D341Med (cell line): ENCODE measurements around the gene AKAP13.

Source experiments
- DNase-seq: peaks from one replicate; pipeline ENCODE4 v3.0.0; 2012; ENCODE audit warnings: low spot score

Gene AKAP13

GRCh38 chr15:85598718-85599398, 218.5 kb downstream of the AKAP13 start:
- DNase-seq, result no peak

- DNase-seq, result no peak
Measured at GRCh38 chr15:85600001-85600400, 219.6 kb downstream of the AKAP13 start.

DNA sequence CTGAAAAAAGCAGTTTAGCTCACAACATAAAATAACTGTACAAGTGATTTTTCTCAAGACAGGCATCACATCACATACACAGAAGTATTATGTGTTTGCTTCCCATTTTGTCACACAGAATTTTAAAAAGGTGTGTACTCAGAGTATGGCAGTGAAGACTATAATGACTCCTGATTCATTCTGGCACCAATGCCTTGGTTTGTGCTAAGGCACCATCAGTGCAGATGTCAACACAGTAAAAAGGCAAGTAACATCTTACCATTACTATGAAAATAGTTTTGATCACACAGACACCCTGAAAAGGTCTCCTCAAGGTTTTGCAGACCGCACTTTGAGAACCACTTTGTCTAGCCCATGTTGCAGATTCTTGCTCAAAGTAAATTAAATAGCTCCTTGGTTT, 222.8 kb downstream of the AKAP13 start:
- no peak for DNase-seq

GRCh38 chr15:85603703-85604102, 223.3 kb downstream of the AKAP13 start:
- no peak for DNase-seq

- no peak for DNase-seq
Measured at GRCh38 chr15:85604194-85604593, 223.8 kb downstream of the AKAP13 start.

GRCh38 chr15:85606738-85607137, 226.3 kb downstream of the AKAP13 start:
- no peak for DNase-seq

DNA sequence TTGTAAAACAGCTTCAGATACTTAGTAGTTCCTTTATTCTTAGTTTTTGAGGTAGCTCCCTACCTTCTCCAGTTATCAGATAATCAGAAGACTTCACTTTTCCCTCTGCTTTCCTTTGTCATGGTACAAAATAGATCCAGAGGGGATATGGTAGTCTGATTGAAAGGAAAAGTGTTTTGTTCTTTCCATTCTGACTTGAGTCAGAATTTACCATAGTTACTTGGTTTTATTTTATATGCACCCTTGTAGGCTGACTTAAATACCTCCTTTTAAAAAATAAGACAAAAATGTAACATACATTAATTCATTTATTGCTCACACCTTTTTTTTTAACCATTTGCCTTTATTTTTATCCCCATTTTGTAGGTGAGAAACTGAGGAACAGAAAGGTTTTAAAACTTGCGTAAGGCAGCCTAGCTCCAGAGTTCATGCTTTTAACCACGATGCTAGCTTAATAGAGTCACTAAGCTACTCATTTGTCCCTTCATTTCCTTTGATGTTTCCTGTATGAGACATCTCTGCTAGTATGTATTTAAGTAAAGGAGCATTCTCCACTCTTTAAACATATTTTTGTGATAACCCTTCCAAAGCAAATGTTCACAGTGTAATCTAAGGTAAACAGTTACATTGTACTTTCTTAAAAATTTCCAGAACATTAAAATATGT, 226.9 kb downstream of the AKAP13 start:
- DNase-seq, result no peak

DNA sequence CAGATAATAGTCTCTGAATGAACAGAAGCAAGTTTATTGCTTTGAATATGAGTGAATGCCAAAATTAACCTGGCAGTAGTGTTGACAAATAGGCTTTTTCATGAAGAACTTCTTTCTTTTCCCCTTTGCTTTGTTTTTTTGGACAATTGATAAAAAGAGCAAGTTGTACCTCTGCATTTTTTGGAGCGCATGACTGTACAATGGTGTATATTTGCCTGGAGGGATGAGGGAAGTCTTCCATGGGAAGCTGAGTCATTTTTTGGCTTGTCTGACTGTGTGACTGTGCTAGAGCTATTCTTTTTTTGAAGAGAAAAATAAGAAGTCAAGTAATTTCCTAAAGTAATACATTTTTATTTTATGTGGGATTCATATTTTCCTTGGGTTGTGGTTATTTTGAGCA, 227.4 kb downstream of the AKAP13 start:
- no peak for DNase-seq

DNA sequence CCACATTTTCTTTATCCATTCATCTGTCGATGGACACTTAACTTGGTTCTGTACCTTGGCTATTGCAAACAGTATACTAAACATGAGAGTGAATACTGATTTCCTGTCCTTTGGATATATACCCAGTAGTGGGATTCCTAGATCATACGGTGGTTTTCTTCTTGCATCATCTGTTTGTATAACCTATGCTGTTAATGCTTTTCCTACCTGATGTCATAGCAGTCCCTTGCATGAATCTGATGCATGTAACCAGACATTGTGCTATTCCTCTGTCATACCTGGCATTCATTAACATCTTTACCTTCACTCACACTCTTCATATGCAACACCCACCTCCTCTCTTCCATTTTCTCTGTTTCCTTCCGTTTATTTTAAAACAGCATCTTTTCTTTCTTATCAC, 229.1 kb downstream of the AKAP13 start:
- no peak for DNase-seq

DNA sequence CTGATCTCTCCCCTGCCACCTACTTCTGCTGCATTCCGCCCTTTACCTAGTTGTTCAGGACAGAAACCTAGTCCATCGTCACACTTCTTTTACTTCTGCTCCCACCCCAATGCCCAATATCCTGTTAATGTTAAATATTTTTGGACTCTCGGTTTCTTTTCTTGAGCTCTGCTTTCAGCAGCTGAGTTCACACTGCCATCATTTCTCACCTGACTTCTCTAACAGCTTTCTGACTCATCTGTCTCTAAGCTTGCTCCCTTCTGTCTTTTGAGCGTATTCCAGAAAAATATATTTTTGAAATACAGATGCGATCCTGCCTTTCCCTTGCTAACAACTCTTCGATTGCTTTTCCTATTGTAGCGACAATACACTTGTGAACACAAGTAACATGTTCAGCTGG, 231.0 kb downstream of the AKAP13 start:
- no peak for DNase-seq

- DNase-seq, result no peak
Measured at GRCh38 chr15:85614059-85614458, 233.7 kb downstream of the AKAP13 start.

DNA sequence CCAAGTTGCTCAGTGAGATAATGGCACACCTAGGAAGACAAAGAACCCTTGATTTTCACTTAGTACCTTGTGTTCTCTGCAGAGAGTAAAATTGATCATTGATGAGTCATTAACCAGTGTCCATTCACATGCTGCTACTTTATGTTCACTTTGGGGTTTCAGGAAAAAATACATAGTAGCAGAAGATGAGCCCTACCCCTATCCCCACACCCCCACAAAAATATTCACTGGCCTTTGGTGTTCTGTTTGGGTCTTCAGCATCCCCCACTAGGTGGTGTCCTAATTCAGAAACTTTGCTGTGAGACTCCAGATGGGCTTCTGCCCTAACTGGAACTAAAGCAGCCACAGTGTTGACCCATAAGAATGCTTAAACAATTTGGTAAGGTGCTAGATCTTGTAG, 235.5 kb downstream of the AKAP13 start:
- DNase-seq, result peak; percentile 50

DNA sequence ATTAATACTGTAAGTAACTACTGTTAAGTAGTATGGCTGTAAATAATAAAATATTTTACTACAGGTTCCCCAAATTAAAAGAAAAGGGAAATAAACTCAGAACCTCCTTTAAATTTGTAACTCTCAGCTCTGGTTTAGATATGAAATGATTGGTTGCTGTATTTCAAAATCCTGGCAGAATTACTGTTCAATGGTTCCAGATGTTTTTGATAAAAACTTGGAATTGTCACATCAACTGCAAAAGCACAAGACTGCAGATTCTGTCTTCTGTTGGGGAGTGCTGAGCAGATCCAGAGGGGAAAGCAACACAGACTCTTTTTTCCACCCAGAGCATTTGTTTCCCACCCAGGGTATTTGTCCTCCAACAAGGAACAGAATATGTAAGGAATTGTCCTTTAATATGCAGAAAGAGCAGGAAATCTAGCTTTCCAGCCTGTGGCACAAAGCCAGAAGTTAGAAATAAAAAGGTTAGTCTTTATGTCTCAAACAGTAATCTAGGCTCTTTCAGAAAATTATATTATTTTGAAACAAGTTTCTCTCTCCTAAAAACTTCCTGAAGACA, 236.2 kb downstream of the AKAP13 start:
- no peak for DNase-seq

- DNase-seq, result no peak
Measured at GRCh38 chr15:85618228-85618505, 237.8 kb downstream of the AKAP13 start.

DNA sequence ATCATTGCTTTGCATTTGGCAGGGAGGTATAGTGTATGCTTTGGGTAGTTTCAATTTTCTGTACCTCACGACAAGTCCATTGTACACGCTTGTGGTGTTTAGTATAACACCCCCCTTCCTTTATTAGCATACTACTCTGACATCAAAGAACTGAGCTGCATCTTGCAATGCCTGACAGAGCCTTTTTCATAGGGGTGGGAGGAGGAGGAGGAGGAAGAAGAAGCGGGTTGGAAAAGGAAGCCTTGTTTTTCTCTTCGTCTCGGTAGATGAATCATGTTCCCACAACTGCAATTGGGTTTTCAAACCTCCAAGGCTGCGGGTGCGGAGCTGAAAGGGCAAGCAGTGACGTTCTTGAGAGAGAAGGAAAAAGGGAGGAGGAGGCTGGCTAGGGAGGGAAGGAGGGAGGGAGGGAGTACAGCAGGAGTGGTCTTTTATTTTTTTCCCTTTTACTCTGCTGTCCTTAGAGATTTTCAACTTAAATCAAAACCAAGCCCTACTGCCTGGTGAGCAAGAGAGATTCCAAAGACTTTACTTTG, 238.6 kb downstream of the AKAP13 start:
- DNase-seq, result no peak

DNA sequence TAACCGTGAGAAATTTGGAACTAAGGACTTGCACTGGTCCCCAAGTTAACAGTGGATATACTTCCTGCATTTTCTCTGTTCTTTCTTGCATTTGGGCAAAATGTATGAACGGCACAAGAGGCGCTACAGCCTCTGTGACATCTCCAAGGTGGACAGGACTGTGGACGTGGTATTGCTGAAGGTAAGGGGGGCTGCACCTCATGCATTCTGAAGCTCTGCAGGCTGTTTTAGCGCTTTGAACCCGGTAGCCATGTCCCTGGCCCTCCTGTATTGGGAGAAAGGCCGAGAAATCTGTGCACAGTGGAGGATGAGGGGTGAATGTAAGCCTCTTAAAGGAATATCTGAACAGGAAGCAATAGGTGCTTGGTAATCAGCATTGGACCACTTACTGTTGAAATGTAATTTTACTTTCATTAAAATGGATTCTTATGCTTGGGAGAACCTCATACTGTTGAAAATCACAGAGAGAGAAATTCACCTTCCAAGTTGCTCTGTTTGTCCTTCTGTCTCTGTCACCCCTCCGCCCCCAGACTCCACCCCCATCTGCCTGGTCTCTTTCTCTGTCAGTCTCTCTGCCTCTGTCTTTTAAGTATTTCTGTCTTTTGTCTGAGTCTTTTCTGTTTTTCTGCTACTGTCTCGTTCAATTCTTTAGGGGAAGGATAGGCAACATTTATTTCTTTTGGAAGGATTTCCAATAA, 239.7 kb downstream of the AKAP13 start:
- no peak for DNase-seq

DNA sequence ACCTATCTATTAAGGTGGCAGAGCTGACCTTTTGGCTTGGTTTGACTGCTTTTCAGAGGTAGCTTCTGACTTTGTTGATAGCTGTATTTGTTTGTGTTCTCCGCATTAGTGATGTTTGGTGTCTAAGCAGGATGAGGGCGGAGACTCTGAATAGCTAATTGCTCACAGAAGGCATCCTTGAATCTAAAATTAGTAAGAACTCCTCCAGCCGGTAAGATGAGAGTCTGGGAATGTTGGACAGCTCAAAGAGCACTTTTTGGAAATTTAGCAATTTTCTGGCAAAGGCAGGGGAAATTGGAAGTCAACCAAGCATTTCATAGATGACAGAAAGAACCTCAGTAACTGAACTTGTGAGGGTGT, 240.3 kb downstream of the AKAP13 start:
- no peak for DNase-seq

- DNase-seq, result no peak
Measured at GRCh38 chr15:85621094-85621493, 240.7 kb downstream of the AKAP13 start.

DNA sequence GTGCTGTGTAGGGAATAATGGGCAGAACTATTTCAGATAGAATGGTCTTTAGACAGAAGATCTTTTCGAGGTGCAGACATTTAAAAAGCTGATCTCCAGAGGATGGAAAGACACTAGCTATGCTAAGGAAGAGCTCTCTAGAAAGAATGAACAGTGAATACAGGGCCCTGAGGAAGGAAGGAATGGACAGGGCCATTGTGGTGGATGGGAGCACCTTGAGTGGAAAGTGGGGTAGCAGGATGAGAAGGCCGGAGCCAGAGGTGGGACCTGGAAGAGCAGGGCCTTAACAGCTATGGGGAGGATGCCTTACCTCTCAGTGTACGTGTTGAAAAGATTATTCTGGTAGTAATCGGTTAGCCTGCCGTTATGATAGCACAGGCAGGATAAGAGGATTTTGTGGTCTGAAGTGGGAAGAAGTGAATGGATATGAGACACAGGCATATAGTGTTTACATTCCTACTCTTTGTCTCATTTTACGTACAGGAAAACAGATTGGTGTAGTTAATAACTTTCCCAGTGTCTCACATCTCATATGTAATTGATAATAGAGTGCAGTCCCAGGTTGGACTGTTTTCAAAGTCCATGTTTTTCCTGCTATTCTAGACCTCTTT, 241.9 kb downstream of the AKAP13 start:
- DNase-seq, result peak; percentile 42

DNA sequence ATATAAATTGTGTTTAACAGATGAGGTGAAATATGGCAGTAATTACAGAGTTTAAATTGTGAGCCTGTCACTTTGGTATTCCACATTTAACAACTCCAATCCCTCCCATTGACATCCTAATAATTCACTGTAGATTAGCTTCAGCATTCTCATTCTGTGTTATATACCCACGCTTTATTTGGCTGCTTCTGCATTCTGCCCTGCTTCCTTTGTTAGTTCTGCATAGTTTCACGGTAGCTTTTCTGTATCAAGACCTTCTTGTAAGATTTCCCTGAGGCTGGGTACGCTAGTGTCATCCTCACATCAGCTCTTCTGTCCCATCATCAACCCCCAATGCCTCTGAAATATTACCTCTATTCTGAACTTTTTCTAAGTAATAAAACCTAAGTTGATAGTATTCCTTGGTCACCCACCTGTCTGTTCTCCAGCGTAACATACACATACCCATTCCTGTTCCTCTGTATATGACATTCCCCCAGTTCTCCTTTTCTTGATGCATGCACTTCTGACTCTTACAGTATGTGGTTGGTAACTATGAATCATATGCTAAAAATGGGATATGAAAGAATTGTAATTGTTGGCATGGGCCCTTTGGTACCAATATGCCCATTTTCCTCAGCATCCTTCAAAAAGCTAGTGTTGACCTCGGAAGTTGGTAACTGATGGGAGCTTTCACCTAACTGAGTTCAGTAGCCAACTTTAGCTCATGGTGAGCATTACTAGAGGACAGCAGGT, 243.1 kb downstream of the AKAP13 start:
- no peak for DNase-seq

- DNase-seq, result no peak
Measured at GRCh38 chr15:85624291-85624801, 243.9 kb downstream of the AKAP13 start.
